HepG2 (cell line): ENCODE data around the gene DGCR6L.
"Not testable (repeated sequence)": the region's sequence is repeated elsewhere in the genome, so short reads cannot be mapped to it uniquely, and the experiment has no call there.

Experiments used
- ATF4 ChIP-seq, 2 experiments: fragments of 450-650 bp in 1 of 2; sonication (generic) in 1 of 2; formaldehyde crosslinking; IDR thresholded peaks; 2 replicates each; pipeline versions ENCODE4 v1.5.0 to v1.8.0; 2020 to 2022; ENCODE audit warnings: mild to moderate bottlenecking in 1 of 2, missing genetic modification reagents in 1 of 2
- CTCF ChIP-seq: sonication (generic); formaldehyde crosslinking; IDR thresholded peaks from 2 replicates; pipeline ENCODE4 v1.5.0; 2020; ENCODE audit warnings: mild to moderate bottlenecking, missing genetic modification reagents, moderate library complexity
- HNRNPH1 ChIP-seq: fragments of 200-400 bp; formaldehyde crosslinking; optimal IDR thresholded peaks from 2 replicates; pipeline ENCODE3; 2017; ENCODE audit warnings: mild to moderate bottlenecking, low read depth, low read length
- NFYB ChIP-seq: sonication (generic); formaldehyde crosslinking; IDR thresholded peaks from 2 replicates; pipeline ENCODE4 v1.4.0; 2020; ENCODE audit warnings: missing genetic modification reagents
- RELA ChIP-seq: sonication (generic); formaldehyde crosslinking; IDR thresholded peaks from 2 replicates; pipeline ENCODE4 v1.4.0; 2020; ENCODE audit warnings: missing genetic modification reagents
- SMARCE1 ChIP-seq: fragments of 450-650 bp; IDR thresholded peaks from 2 replicates; pipeline ENCODE4 v1.6.1; 2017; ENCODE audit warnings: borderline replicate concordance
- TCF12 ChIP-seq, 2 experiments: fragments of 450-650 bp in 1 of 2; sonication (generic) in 1 of 2; formaldehyde crosslinking in 1 of 2; IDR thresholded peaks; 2 replicates each; pipeline versions ENCODE4 v1.6.1 to v1.8.0; 2017 to 2022; ENCODE audit warnings: antibody characterized with exemption in 1 of 2, mild to moderate bottlenecking in 1 of 2, missing genetic modification reagents in 1 of 2, moderate library complexity in 1 of 2
- UBTF ChIP-seq: sonication (generic); formaldehyde crosslinking; IDR thresholded peaks from 2 replicates; pipeline ENCODE4 v1.4.0; 2020; ENCODE audit warnings: mild to moderate bottlenecking, missing genetic modification reagents
- ZBTB8A ChIP-seq: sonication (generic); formaldehyde crosslinking; IDR thresholded peaks from 2 replicates; pipeline ENCODE4 v1.4.0; 2020; ENCODE audit warnings: mild to moderate bottlenecking, low read depth, missing genetic modification reagents, borderline replicate concordance
- ZNF354B ChIP-seq: sonication (generic); formaldehyde crosslinking; IDR thresholded peaks from 2 replicates; pipeline ENCODE4 v1.8.0; 2022; ENCODE audit warnings: mild to moderate bottlenecking, missing genetic modification reagents

GRCh38 chr22:20337807-20338206 is 17.9 kb upstream of the DGCR6L start:
- not testable (repeated sequence) for TF ChIP-seq ZBTB8A (CRISPR knock-in tag); ATF4 (CRISPR knock-in tag; IDR thresholded peaks at IDR 0.05); HNRNPH1; CTCF (CRISPR knock-in tag); ZNF354B (CRISPR knock-in tag); UBTF; TCF12 (IDR thresholded peaks at IDR 0.05); TCF12 (CRISPR knock-in tag; IDR thresholded peaks at IDR 0.05); SMARCE1; RELA (CRISPR knock-in tag); NFYB (CRISPR knock-in tag)
